A549 treated with CORT108297 at 1 μM for 4 hours (cell line): ENCODE results near the gene EHMT2. TPM values are rescaled to one million over a fixed set of nuclear protein-coding genes. Genes with fewer than 3 reads are reported as not detected.

Experiments
- total RNA-seq: library from RNA; stranded (reverse); fragments of 200-300 nt; extraction: Qiagen RNA extraction; gene quantifications from 5 replicates; pipeline ENCODE4 v1.2.3, GENCODE V29; 2022

The EHMT2 gene
- total RNA-seq: 25.9 to 35.4 TPM (median 32.0 TPM) in 5 replicates

GRCh38 chr6:31897612-31898382 lies at the start of gene EHMT2:
EHMT2 (minus strand) TSS chr6:31897698; CDS start chr6:31897677, 21 bp downstream.

GRCh38 chr6:31945507-31946369 lies 48.2 kb upstream of the EHMT2 start, which contains the start of gene CFB:
CFB (plus strand) TSS chr6:31946095; CDS start chr6:31946222, 127 bp downstream.

GRCh38 chr6:31927242-31927862 lies 29.9 kb upstream of the EHMT2 start, which contains the start of gene C2:
C2 (plus strand) TSS chr6:31927717; CDS start chr6:31927753, 36 bp downstream.

GRCh38 chr6:31901953-31902643 lies 4.6 kb upstream of the EHMT2 start, which contains the start of gene ZBTB12:
ZBTB12 (minus strand) TSS chr6:31902086; CDS start chr6:31901305, 781 bp downstream.

GRCh38 chr6:31878726-31879125 lies 18.8 kb downstream of the EHMT2 start, which contains the start of gene SLC44A4:
SLC44A4 (minus strand) TSS chr6:31878997; CDS start chr6:31878980, 17 bp downstream.

GRCh38 chr6:31862344-31863235 lies 34.9 kb downstream of the EHMT2 start, which contains the start of gene NEU1:
NEU1 (minus strand) TSS chr6:31862821; CDS start chr6:31862776, 45 bp downstream.

Other genes with a start within 250 kb of the EHMT2 start
- gene BAG6, start 245.0 kb downstream of the EHMT2 start, total RNA-seq: 114 to 156 TPM (median 146 TPM) in 5 replicates
- gene APOM, start 241.8 kb downstream of the EHMT2 start, total RNA-seq: 2.9 to 4.1 TPM (median 3.0 TPM) in 5 replicates
- 10.3 to 13.2 TPM (median 12.6 TPM) in 5 replicates for gene C6orf47, start 236.9 kb downstream of the EHMT2 start, total RNA-seq
- gene GPANK1, start 232.7 kb downstream of the EHMT2 start, total RNA-seq: 10.8 to 12.2 TPM (median 11.7 TPM) in 5 replicates
- gene CSNK2B, start 231.6 kb downstream of the EHMT2 start, total RNA-seq: 165 to 184 TPM (median 170 TPM) in 5 replicates
- 3.8 to 5.0 TPM (median 4.3 TPM) in 5 replicates for gene LY6G5B, start 227.7 kb downstream of the EHMT2 start, total RNA-seq
- gene LY6G5C, start 216.6 kb downstream of the EHMT2 start, total RNA-seq: 1.1 to 2.0 TPM (median 1.6 TPM) in 5 replicates
- 16.5 to 20.4 TPM (median 19.3 TPM) in 5 replicates for gene ABHD16A, start 194.4 kb downstream of the EHMT2 start, total RNA-seq
- not detected in 5 replicates for gene LY6G6F, start 190.8 kb downstream of the EHMT2 start, total RNA-seq
- gene LY6G6D, start 182.3 kb downstream of the EHMT2 start, total RNA-seq: not detected in 5 replicates
- gene LY6G6C, start 176.0 kb downstream of the EHMT2 start, total RNA-seq: 0.09 to 0.12 TPM (median 0.10 TPM) in 3 of 5 replicates, not detected in the others
- gene MPIG6B, start 174.3 kb downstream of the EHMT2 start, total RNA-seq: not detected in 5 replicates
- 28.8 to 35.0 TPM (median 32.1 TPM) in 5 replicates for gene DDAH2, start 168.4 kb downstream of the EHMT2 start, total RNA-seq
- 497 to 519 TPM (median 513 TPM) in 5 replicates for gene CLIC1, start 161.2 kb downstream of the EHMT2 start, total RNA-seq
- 11.5 to 15.5 TPM (median 14.0 TPM) in 5 replicates for gene MSH5, start 157.7 kb downstream of the EHMT2 start, total RNA-seq
- 2.7 to 4.9 TPM (median 4.1 TPM) in 5 replicates for gene SAPCD1, start 135.0 kb downstream of the EHMT2 start, total RNA-seq
- gene VWA7, start 120.4 kb downstream of the EHMT2 start, total RNA-seq: 1.5 to 2.0 TPM (median 1.8 TPM) in 5 replicates
- gene VARS1, start 101.9 kb downstream of the EHMT2 start, total RNA-seq: 47.0 to 60.8 TPM (median 59.2 TPM) in 5 replicates
- gene LSM2, start 90.7 kb downstream of the EHMT2 start, total RNA-seq: 48.5 to 67.7 TPM (median 60.4 TPM) in 5 replicates
- gene HSPA1L, start 82.4 kb downstream of the EHMT2 start, total RNA-seq: 1.5 to 2.2 TPM (median 1.8 TPM) in 5 replicates
- gene HSPA1A, start 82.2 kb downstream of the EHMT2 start, total RNA-seq: 250 to 374 TPM (median 304 TPM) in 5 replicates
- 191 to 290 TPM (median 231 TPM) in 5 replicates for gene HSPA1B, start 70.0 kb downstream of the EHMT2 start, total RNA-seq
- 23.0 to 37.8 TPM (median 29.3 TPM) in 5 replicates for gene NEU1, start 34.9 kb downstream of the EHMT2 start, total RNA-seq
- 0.06 to 0.16 TPM in 2 of 5 replicates, not detected in the others for gene SLC44A4, start 18.7 kb downstream of the EHMT2 start, total RNA-seq
- 3.4 to 5.3 TPM (median 4.6 TPM) in 5 replicates for gene ZBTB12, start 4.4 kb upstream of the EHMT2 start, total RNA-seq
- 0.21 to 0.68 TPM (median 0.31 TPM) in 5 replicates for gene C2, start 30.0 kb upstream of the EHMT2 start, total RNA-seq
- 1.5 to 3.3 TPM (median 2.4 TPM) in 5 replicates for gene CFB, start 48.4 kb upstream of the EHMT2 start, total RNA-seq
- 74.7 to 85.0 TPM (median 75.1 TPM) in 5 replicates for gene NELFE, start 61.3 kb upstream of the EHMT2 start, total RNA-seq
- gene SKIC2, start 61.5 kb upstream of the EHMT2 start, total RNA-seq: 21.0 to 27.3 TPM (median 25.4 TPM) in 5 replicates
- 11.7 to 13.4 TPM (median 12.5 TPM) in 5 replicates for gene DXO, start 74.4 kb upstream of the EHMT2 start, total RNA-seq
- 0.48 to 1.5 TPM (median 1.1 TPM) in 5 replicates for gene C4A, start 84.4 kb upstream of the EHMT2 start, total RNA-seq
- 0.46 to 1.7 TPM (median 0.76 TPM) in 5 replicates for gene C4B, start 117.1 kb upstream of the EHMT2 start, total RNA-seq
- gene CYP21A2, start 140.7 kb upstream of the EHMT2 start, total RNA-seq: not detected in 5 replicates
- 0.32 to 0.72 TPM (median 0.56 TPM) in 5 replicates for gene TNXB, start 211.6 kb upstream of the EHMT2 start, total RNA-seq
- gene ATF6B, start 230.5 kb upstream of the EHMT2 start, total RNA-seq: 27.4 to 38.6 TPM (median 36.1 TPM) in 5 replicates
- gene FKBPL, start 232.6 kb upstream of the EHMT2 start, total RNA-seq: 6.4 to 8.4 TPM (median 8.1 TPM) in 5 replicates